Esophagus squamous epithelium (tissue), 4 donors: ENCODE measurements around the gene UQCRHL.

Source experiments
- CTCF ChIP-seq, 6 experiments: fragments of 450-650 bp in 4 of 6; fragments of 200-600 bp in 2 of 6; sonication (generic) in 2 of 6; IDR thresholded peaks; one replicate each; pipeline ENCODE4 v1.5.1; 2016 to 2019; ENCODE audit warnings: antibody characterized with exemption in 6 of 6, mild to moderate bottlenecking in 4 of 6, moderate library complexity in 4 of 6
- POLR2A ChIP-seq, 4 donors: fragments of 450-650 bp; IDR thresholded peaks; one replicate each; pipeline ENCODE4 v1.6.1; 2017; ENCODE audit warnings: antibody characterized with exemption in 4 of 4, mild to moderate bottlenecking in 4 of 4, moderate library complexity in 3 of 4

- TF ChIP-seq CTCF (IDR thresholded peaks at IDR 0.05) (no peak), POLR2A (IDR thresholded peaks at IDR 0.05) (no peak)
Measured at GRCh38 chr1:15808955-15809354, 1.5 kb upstream of the UQCRHL start.
